PC-9 (cell line): ENCODE measurements around the gene IFNLR1. TPM values are rescaled to one million over a fixed set of nuclear protein-coding genes. Genes with fewer than 3 reads are reported as not detected.

ENCODE experiments used
- BruUV-seq: library from RNA; stranded (reverse); fragments of 400-500 nt; replicated peaks from 2 replicates; lab custom pipeline; 2021; lab: Mats Ljungman, UMichigan
- CTCF ChIA-PET: fragments of 300-600 bp; sonication (Branson Sonifier 250); formaldehyde crosslinking; loops from one replicate; lab custom pipeline; 2022; ENCODE audit warnings: antibody characterized with exemption; lab: Charles Lee
- POLR2A ChIA-PET: fragments of 300-600 bp; sonication (Branson Sonifier 250); formaldehyde crosslinking; loops from one replicate; lab custom pipeline; 2022; ENCODE audit warnings: antibody characterized with exemption; ENCODE audit not compliant: unreplicated experiment; lab: Charles Lee
- DNase-seq, 2 experiments: peaks; one replicate each; pipeline versions ENCODE4 v3.0.0 to v3.0.0-alpha.2; 2015 to 2022; ENCODE audit warnings: mixed read lengths in 1 of 2
- H2AFZ ChIP-seq: fragments of 200-600 bp; sonication (generic); 2 replicates; pipeline ENCODE4 v1.8.1; 2017; ENCODE audit warnings: antibody characterized with exemption
- H3F3A ChIP-seq: fragments of 200-600 bp; sonication (generic); 2 replicates; pipeline ENCODE4 v1.8.1; 2017; ENCODE audit warnings: antibody characterized with exemption, mild to moderate bottlenecking, low read depth; ENCODE audit not compliant: insufficient read depth
- H3K27ac ChIP-seq: fragments of 200-600 bp; sonication (generic); 2 replicates; pipeline ENCODE4 v1.6.1; 2016; ENCODE audit warnings: mixed run types
- H3K27me3 ChIP-seq: fragments of 200-600 bp; sonication (generic); 2 replicates; pipeline ENCODE4 v1.6.1; 2016; ENCODE audit warnings: low read depth, mixed run types; ENCODE audit not compliant: insufficient read depth
- H3K36me3 ChIP-seq: fragments of 200-600 bp; sonication (generic); 2 replicates; pipeline ENCODE4 v1.6.1; 2016; ENCODE audit warnings: low read depth, mixed run types
- H3K4me1 ChIP-seq: fragments of 200-600 bp; sonication (generic); replicated peaks from 2 replicates; pipeline ENCODE4 v1.6.1; 2016; ENCODE audit warnings: mixed run types; ENCODE audit not compliant: insufficient read depth
- H3K4me2 ChIP-seq: fragments of 200-600 bp; sonication (generic); 2 replicates; pipeline ENCODE4 v1.6.1; 2017; ENCODE audit warnings: mixed run types
- H3K4me3 ChIP-seq: fragments of 200-600 bp; sonication (generic); 2 replicates; pipeline ENCODE4 v1.6.1; 2016; ENCODE audit warnings: mixed run types
- H3K79me2 ChIP-seq: fragments of 200-600 bp; sonication (generic); 2 replicates; pipeline ENCODE4 v1.6.1; 2017; ENCODE audit warnings: low read depth, mixed run types
- H3K9me2 ChIP-seq: fragments of 200-600 bp; sonication (generic); 2 replicates; pipeline ENCODE4 v1.8.1; 2017; ENCODE audit warnings: mild to moderate bottlenecking; ENCODE audit not compliant: insufficient read depth
- H3K9me3 ChIP-seq: fragments of 200-600 bp; sonication (generic); 2 replicates; pipeline ENCODE4 v1.8.1; 2016; ENCODE audit warnings: low read depth; ENCODE audit not compliant: insufficient read depth
- H4K20me1 ChIP-seq: fragments of 200-600 bp; sonication (generic); 2 replicates; pipeline ENCODE4 v1.8.1; 2017; ENCODE audit not compliant: insufficient read depth
- CTCF ChIP-seq: fragments of 200-600 bp; sonication (generic); conservative IDR thresholded peaks from 2 replicates; pipeline ENCODE4 v1.6.1; 2017; ENCODE audit warnings: mixed run types, antibody characterized with exemption, mild to moderate bottlenecking, moderate library complexity
- EZH2 ChIP-seq: fragments of 200-600 bp; sonication (generic); IDR thresholded peaks from 2 replicates; pipeline ENCODE4 v1.8.0; 2017; ENCODE audit warnings: antibody characterized with exemption, low read depth
- intact Hi-C: fragments of 100-400 bp; cut with micrococcal nuclease; formaldehyde crosslinking; loops from one replicate; pipeline ENCODE4 v1.10.0; 2022; ENCODE audit not compliant: unreplicated experiment
- total RNA-seq: library from RNA; stranded (reverse); gene quantifications from 2 replicates; pipeline ENCODE4 v1.2.3, GENCODE V29; 2021

The IFNLR1 gene
- total RNA-seq, 1 experiment from 2014 or later, result 5.5 TPM

DNA sequence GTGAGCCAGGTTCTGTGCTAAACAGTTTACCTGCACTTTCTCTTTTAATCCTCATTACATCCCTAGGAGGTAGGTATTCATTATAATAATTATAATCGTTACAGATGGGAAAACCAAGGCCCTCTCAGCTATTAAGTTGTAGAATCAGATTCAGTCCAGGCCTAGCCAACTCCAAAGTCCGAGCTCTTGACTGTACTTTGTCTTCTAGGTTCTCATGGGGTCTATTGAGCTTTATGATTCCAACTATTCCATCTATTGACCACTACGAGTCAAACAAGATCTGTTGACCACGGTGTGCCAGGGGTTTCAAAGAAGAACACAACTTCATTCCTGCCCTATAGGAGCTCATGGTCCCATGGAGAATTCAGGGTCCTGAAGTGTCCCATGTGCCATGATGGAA, 2.0 kb downstream of the IFNLR1 start:
- Histone ChIP-seq H4K20me1 (no peaks in the 10 kb centered on the region), H3K9me3 (no peaks in the 10 kb centered on the region), H3K79me2 (no peaks in the 10 kb centered on the region), H3K27ac (no peak overlapping the region), H2AFZ (no peak overlapping the region), H3K4me1 (peaks cover 6% of the 10 kb centered on the region), H3K4me2 (no peak overlapping the region), H3K4me3 (no peak overlapping the region), H3F3A (peaks cover 4% of the 10 kb centered on the region; the same call in 1 of the 2 replicates), H3K27me3 (no peaks in the 10 kb centered on the region), H3K9me2 (no peaks in the 10 kb centered on the region), H3K36me3 (no peaks in the 10 kb centered on the region)
- ChIA-PET CTCF (interaction anchor here (1.0 kb wide), 1 partner anchor 35 kb away, joined by 4 read pairs; no protein-coding TSS in a partner anchor), POLR2A (interaction anchor here (0.9 kb wide), 1 partner anchor 222 kb away, joined by 9 read pairs; no protein-coding TSS in a partner anchor)
- TF ChIP-seq CTCF, result no peak
- TF ChIP-seq EZH2, result no peak
- DNase-seq, result no peak
- intact Hi-C loops, result no loop called here
- no TSS peak for BruUV-seq

GRCh38 chr1:24182061-24182460, 5.0 kb downstream of the IFNLR1 start:
- no TSS peak for BruUV-seq
- Histone ChIP-seq H3K4me3 (no peak overlapping the region), H3K9me3 (no peaks in the 10 kb centered on the region), H3K27me3 (no peaks in the 10 kb centered on the region), H3K9me2 (no peaks in the 10 kb centered on the region), H3K36me3 (no peaks in the 10 kb centered on the region), H3F3A (no peaks in the 10 kb centered on the region), H2AFZ (no peak overlapping the region), H3K27ac (no peak overlapping the region), H3K79me2 (no peaks in the 10 kb centered on the region), H4K20me1 (no peaks in the 10 kb centered on the region), H3K4me2 (no peak overlapping the region), H3K4me1 (no peaks in the 10 kb centered on the region)
- TF ChIP-seq EZH2, result no peak
- no peak for TF ChIP-seq CTCF
- no peak for DNase-seq
- CTCF ChIA-PET, result no interaction called here
- POLR2A ChIA-PET, result no interaction called here
- intact Hi-C loops, result no loop called here

- no peak for TF ChIP-seq CTCF
- no peak for TF ChIP-seq EZH2
- ChIA-PET CTCF (no interaction called here), POLR2A (no interaction called here)
- H3K79me2 ChIP-seq, result no peaks in the 10 kb centered on the region
- intact Hi-C loops, result no loop called here
- H3K27ac ChIP-seq, result no peak overlapping the region
- BruUV-seq, result no TSS peak
- DNase-seq, result no peak
- no peaks in the 10 kb centered on the region for H3K4me1 ChIP-seq
- H3K9me3 ChIP-seq, result no peaks in the 10 kb centered on the region
- no peaks in the 10 kb centered on the region for H3K9me2 ChIP-seq
- H4K20me1 ChIP-seq, result no peaks in the 10 kb centered on the region
- H3K4me2 ChIP-seq, result no peak overlapping the region
- no peaks in the 10 kb centered on the region for H3K36me3 ChIP-seq
- H3K27me3 ChIP-seq, result no peaks in the 10 kb centered on the region
- no peak overlapping the region for H3K4me3 ChIP-seq
- H2AFZ ChIP-seq, result no peak overlapping the region
- H3F3A ChIP-seq, result no peaks in the 10 kb centered on the region
Measured at GRCh38 chr1:24181619-24182018, 5.5 kb downstream of the IFNLR1 start.
